ENCODE measurements around the gene PAPPA. TPM values are rescaled to one million over a fixed set of nuclear protein-coding genes. Genes with fewer than 3 reads are reported as not detected.
A peak's percentile ranks its signal among the peaks of the same experiment; 100 is the strongest.

PAPPA gene
- total and polyA plus RNA-seq, 2 of the 8 experiments (the other 6 are each of a cell fraction or from before 2014, with no cell fraction given) = 0.18 to 0.63 TPM

- TF ChIP-seq EP300 (IDR thresholded peaks at IDR 0.05; ENCODE audit: borderline replicate concordance in 1 of 2, low read depth in 2 of 2, low read length in 2 of 2) (no peak), FOSL1 (IDR thresholded peaks at IDR 0.05; ENCODE audit: insufficient read depth, low read depth, low read length) (no peak), RAD21 (IDR thresholded peaks at IDR 0.05 in 1 of 2, conservative IDR thresholded peaks at IDR 0.05 in 1 of 2; ENCODE audit: low read depth in 2 of 2, low read length in 2 of 2) (peak in 1 of 2 experiments; percentile 20; a peak in 2 of 4 replicates), RBBP5 (IDR thresholded peaks at IDR 0.05; ENCODE audit: borderline replicate concordance, low read depth, low read length) (no peak), USF2 (IDR thresholded peaks at IDR 0.05; ENCODE audit: low read length) (no peak), KDM4A (IDR thresholded peaks at IDR 0.05; ENCODE audit: low read depth, low read length, severe bottlenecking) (no peak), CTCF (IDR thresholded peaks at IDR 0.05; ENCODE audit: control extremely low read depth in 1 of 3, insufficient read depth in 1 of 3, low read depth in 1 of 3, low read length in 3 of 3) (peak in 1 of 3 experiments; percentile 16; a peak in 1 of 4 replicates), GABPA (IDR thresholded peaks at IDR 0.05; ENCODE audit: borderline replicate concordance, insufficient read depth, low read length) (no peak), JUND (IDR thresholded peaks at IDR 0.05; ENCODE audit: low read length) (no peak), ASH2L (IDR thresholded peaks at IDR 0.05; ENCODE audit: low read length) (no peak)
These were observed 13.1 kb downstream of the PAPPA start (continued) for GRCh38 chr9:116166713-116167112.

Data from H1 (cell line).